Astrocyte of the cerebellum (primary cell): ENCODE measurements around the gene MIF.
A peak's percentile ranks its signal among the peaks of the same experiment; 100 is the strongest.
"Not testable (repeated sequence)": the region's sequence is repeated elsewhere in the genome, so short reads cannot be mapped to it uniquely, and the experiment has no call there.

Experiments used
- DNase-seq: peaks from one replicate; pipeline ENCODE4 v3.0.0-alpha.2; 2011; ENCODE audit warnings: low read depth
- H3K4me3 ChIP-seq: 2 replicates; pipeline ENCODE4 v1.5.1; 2011; ENCODE audit warnings: mild to moderate bottlenecking, low read depth, low read length, moderate library complexity
- CTCF ChIP-seq: IDR thresholded peaks from 2 replicates; pipeline ENCODE4 v1.5.1; 2012; ENCODE audit warnings: low read length, low read depth, moderate library complexity, mild to moderate bottlenecking; ENCODE audit errors: missing control alignments
- in situ Hi-C: cut with HindIII; loops from 2 replicates; pipeline ENCODE4 v1.10.0; 2017; ENCODE audit warnings: low sequenced_read_pairs

Gene MIF

GRCh38 chr22:23858484-23858815 is 35.7 kb upstream of the MIF start:
- in situ Hi-C loops: no loop called here
- H3K4me3 ChIP-seq: peak overlapping the region; percentile 69
- no peak for DNase-seq
- no peak for TF ChIP-seq CTCF

DNA sequence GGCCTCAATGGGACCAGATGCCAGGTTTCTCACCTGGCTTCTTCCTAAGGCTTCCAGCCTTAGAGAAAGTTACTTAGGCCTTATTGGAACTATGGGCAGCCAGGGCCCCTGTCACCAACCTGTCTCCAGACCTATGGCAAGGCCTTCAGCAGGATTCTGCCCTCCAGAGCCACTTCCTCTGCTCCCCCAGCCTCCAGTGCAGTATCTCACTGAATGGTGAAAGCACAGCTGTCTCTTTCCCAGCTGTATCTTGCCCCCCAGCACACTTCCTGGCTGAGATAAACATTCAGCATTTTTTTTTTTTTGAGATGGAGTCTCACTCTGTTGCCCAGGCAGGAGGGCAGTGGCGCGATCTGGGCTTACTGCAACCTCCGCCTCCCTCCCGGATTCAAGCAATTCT is 35.0 kb upstream of the MIF start:
- in situ Hi-C loops: no loop called here
- no peak overlapping the region for H3K4me3 ChIP-seq
- DNase-seq: no peak
- no peak for TF ChIP-seq CTCF

- H3K4me3 ChIP-seq, in situ Hi-C loops, DNase-seq: not testable (repeated sequence)
Observed at GRCh38 chr22:23860187-23860586, 34.0 kb upstream of the MIF start.

DNA sequence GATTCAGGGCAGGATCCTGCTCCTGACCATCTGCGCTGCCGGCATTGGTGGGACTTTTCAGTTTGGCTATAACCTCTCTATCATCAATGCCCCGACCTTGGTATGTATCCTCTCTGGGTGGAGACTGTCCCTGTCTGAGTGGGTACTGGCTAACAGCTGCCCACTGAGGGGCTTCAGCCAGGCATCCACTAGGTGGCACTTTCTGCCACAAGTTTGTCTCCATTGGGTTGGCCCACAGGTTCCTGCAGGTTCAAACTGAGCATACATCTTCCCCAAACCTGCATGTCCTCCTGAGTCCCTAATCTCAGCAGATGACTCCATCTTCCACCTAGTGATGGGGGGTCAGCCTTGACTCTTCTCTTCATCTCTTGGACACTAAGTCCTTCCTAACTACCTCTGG is 32.1 kb upstream of the MIF start:
- no peak overlapping the region for H3K4me3 ChIP-seq
- TF ChIP-seq CTCF: peak; percentile 76
- no peak for DNase-seq
- in situ Hi-C loops: no loop called here

GRCh38 chr22:23864499-23865154 is 29.6 kb upstream of the MIF start:
- in situ Hi-C loops, DNase-seq, H3K4me3 ChIP-seq: not testable (repeated sequence)

- in situ Hi-C loops: no loop called here
- DNase-seq: no peak
- no peak overlapping the region for H3K4me3 ChIP-seq
- TF ChIP-seq CTCF: no peak
Observed at GRCh38 chr22:23868580-23868979, 25.6 kb upstream of the MIF start.

DNA sequence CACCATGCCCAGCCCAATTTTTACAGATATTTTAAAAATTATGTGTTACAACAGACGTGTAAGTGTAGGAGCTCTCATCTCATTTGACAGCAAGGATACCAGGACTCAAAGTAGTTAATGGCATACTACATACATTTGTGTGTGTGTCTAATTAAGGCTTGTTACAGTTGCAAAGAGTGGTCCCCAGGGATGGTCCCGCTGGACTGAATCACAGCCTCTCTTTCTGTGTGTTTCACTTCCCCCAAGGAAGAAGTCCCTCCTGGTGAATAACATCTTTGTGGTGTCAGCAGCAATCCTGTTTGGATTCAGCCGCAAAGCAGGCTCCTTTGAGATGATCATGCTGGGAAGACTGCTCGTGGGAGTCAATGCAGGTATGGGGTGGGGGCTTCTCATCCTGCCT is 19.3 kb upstream of the MIF start:
- no peak for DNase-seq
- no peak for TF ChIP-seq CTCF
- H3K4me3 ChIP-seq: no peak overlapping the region
- in situ Hi-C loops: no loop called here

GRCh38 chr22:23875801-23876200 is 18.4 kb upstream of the MIF start:
- H3K4me3 ChIP-seq: no peak overlapping the region
- no peak for TF ChIP-seq CTCF
- DNase-seq: no peak
- in situ Hi-C loops: no loop called here
